Measurements from ENCODE around the gene MMP21.

- TF ChIP-seq POLR2AphosphoS5 (IDR thresholded peaks at IDR 0.05; ENCODE audit: low read depth, low read length) (no peak), POLR2A (IDR thresholded peaks at IDR 0.05; ENCODE audit: low read depth, low read length) (no peak), SPI1 (IDR thresholded peaks at IDR 0.05; ENCODE audit: low read depth, low read length) (no peak)
Measured at GRCh38 chr10:125768219-125768855, 7.3 kb downstream of the MMP21 start.

All from GM12891 (cell line).